Stomach (tissue), 4 donors: ENCODE results near the gene CCDC138.

Source experiments
- EP300 ChIP-seq: sonication (generic); formaldehyde crosslinking; IDR thresholded peaks from one replicate; pipeline ENCODE4 v1.6.1; 2017; ENCODE audit warnings: antibody characterized with exemption
- POLR2AphosphoS5 ChIP-seq, 3 donors: sonication (generic); formaldehyde crosslinking; IDR thresholded peaks; one replicate each; pipeline ENCODE4 v1.6.1; 2016; ENCODE audit warnings: antibody characterized with exemption in 3 of 3
- TF ChIP-seq, protein P1 (sequence below), 7 experiments: fragments of 450-650 bp in 4 of 7; fragments of 200-600 bp in 3 of 7; sonication (generic) in 3 of 7; IDR thresholded peaks; one replicate each; pipeline ENCODE4 v1.5.1; 2016 to 2019; ENCODE audit warnings: antibody characterized with exemption in 7 of 7, control low read depth in 2 of 7, mild to moderate bottlenecking in 1 of 7

DNA sequence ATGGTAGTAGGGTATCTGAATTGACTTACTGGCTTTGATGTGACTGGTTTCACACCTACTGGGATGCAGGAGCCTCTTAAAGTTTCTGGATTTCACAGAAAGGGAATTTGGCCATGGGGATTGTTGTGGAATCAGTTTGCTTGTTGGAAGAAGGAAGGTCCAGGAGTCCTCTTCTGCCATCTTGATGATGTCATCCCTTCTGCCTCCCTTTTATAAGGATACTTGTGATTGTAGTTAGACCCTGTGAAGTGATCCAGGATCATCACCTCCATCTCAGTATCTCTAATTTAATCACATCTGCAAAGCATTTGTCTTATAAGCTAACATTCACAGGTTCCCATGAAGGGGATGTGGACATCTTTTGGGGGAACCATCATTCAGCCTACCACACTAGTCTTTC lies 79.5 kb downstream of the CCDC138 start:
- TF ChIP-seq, protein P1, sequence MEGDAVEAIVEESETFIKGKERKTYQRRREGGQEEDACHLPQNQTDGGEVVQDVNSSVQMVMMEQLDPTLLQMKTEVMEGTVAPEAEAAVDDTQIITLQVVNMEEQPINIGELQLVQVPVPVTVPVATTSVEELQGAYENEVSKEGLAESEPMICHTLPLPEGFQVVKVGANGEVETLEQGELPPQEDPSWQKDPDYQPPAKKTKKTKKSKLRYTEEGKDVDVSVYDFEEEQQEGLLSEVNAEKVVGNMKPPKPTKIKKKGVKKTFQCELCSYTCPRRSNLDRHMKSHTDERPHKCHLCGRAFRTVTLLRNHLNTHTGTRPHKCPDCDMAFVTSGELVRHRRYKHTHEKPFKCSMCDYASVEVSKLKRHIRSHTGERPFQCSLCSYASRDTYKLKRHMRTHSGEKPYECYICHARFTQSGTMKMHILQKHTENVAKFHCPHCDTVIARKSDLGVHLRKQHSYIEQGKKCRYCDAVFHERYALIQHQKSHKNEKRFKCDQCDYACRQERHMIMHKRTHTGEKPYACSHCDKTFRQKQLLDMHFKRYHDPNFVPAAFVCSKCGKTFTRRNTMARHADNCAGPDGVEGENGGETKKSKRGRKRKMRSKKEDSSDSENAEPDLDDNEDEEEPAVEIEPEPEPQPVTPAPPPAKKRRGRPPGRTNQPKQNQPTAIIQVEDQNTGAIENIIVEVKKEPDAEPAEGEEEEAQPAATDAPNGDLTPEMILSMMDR (IDR thresholded peaks at IDR 0.05), result no peak
- no peak for TF ChIP-seq EP300
- no peak for TF ChIP-seq POLR2AphosphoS5 (IDR thresholded peaks at IDR 0.05)
